H1 (cell line): Measurements from ENCODE around the gene SNX33. TPM values are rescaled to one million over a fixed set of nuclear protein-coding genes. Genes with fewer than 3 reads are reported as not detected.

Experiments
- ASH2L ChIP-seq: fragments of 200-600, 300-600 bp; sonication (generic); IDR thresholded peaks from one replicate; pipeline ENCODE4 v1.7.1; 2017; ENCODE audit warnings: low read length
- GTF2F1 ChIP-seq: IDR thresholded peaks from 2 replicates; pipeline ENCODE4 v1.6.1; 2012; ENCODE audit warnings: low read depth, low read length, improper control_type of control experiment, borderline replicate concordance
- NRF1 ChIP-seq: IDR thresholded peaks from 2 replicates; pipeline ENCODE4 v1.6.1; 2011; ENCODE audit warnings: mild to moderate bottlenecking, low read depth, low read length, improper control_type of control experiment
- POU5F1 ChIP-seq: IDR thresholded peaks from 2 replicates; pipeline ENCODE4 v1.6.1; 2011; ENCODE audit warnings: low read depth, mild to moderate bottlenecking, low read length, moderate library complexity
- SAP30 ChIP-seq: fragments of 300-600 bp; sonication (generic); IDR thresholded peaks from 2 replicates; pipeline ENCODE4 v1.7.1; 2012; ENCODE audit warnings: low read length, moderate library complexity, mild to moderate bottlenecking, inconsistent platforms; ENCODE audit not compliant: insufficient read depth, insufficient replicate concordance
- SIN3A ChIP-seq, 2 experiments: IDR thresholded peaks in 1 of 2; conservative IDR thresholded peaks in 1 of 2; 2 replicates each; pipeline ENCODE4 v1.6.1; 2011 to 2012; ENCODE audit warnings: low read length in 2 of 2, improper control_type of control experiment in 1 of 2, low read depth in 1 of 2, mild to moderate bottlenecking in 1 of 2
- SIX5 ChIP-seq: IDR thresholded peaks from 2 replicates; pipeline ENCODE4 v1.6.1; 2011; ENCODE audit warnings: mild to moderate bottlenecking, low read depth, low read length
- SP4 ChIP-seq: IDR thresholded peaks from 2 replicates; pipeline ENCODE4 v1.6.1; 2012; ENCODE audit warnings: low read length, inconsistent platforms
- TAF1 ChIP-seq: IDR thresholded peaks from 2 replicates; pipeline ENCODE4 v1.6.1; 2011; ENCODE audit warnings: mild to moderate bottlenecking, low read depth, low read length
- TBP ChIP-seq: IDR thresholded peaks from 2 replicates; pipeline ENCODE4 v1.6.1; 2011; ENCODE audit warnings: low read depth, low read length, improper control_type of control experiment
- polyA plus RNA-seq, 7 experiments: library from polyadenylated mRNA; depleted of rRNA in 3 of 7; stranded (reverse) in 5 of 7; unstranded in 2 of 7; fragments of >200 nt in 5 of 7; fragments of 200-250 nt in 2 of 7; gene quantifications; 1 replicate in 5 of 7; 2 replicates in 1 of 7; 4 replicates in 1 of 7; pipeline versions ENCODE4 v1.2.1 to v1.2.3, GENCODE V29; 2011 to 2013; ENCODE audit warnings: missing spikeins in 2 of 7, mixed read lengths in 2 of 7
- total RNA-seq: library from RNA; stranded (reverse); fragmentation: NEBNext Ultra II Directional; extraction: Animal tissue kit (Norgen Biotek cat#: 25700); gene quantifications from 2 replicates; pipeline ENCODE4 v1.2.1, GENCODE V29; 2021
- TF ChIP-seq, protein P1 (sequence below): fragments of 300-600 bp; sonication (generic); IDR thresholded peaks from 2 replicates; pipeline ENCODE4 v1.7.1; 2012; ENCODE audit warnings: low read length, moderate library complexity, mild to moderate bottlenecking, inconsistent platforms; ENCODE audit not compliant: insufficient replicate concordance

The SNX33 gene
- total and polyA plus RNA-seq, 2 of the 8 experiments (the other 6 are each of a cell fraction or from before 2014, with no cell fraction given), result 14.3 to 22.9 TPM

GRCh38 chr15:75673426-75674235, 25.9 kb downstream of the SNX33 start (continued):
- TF ChIP-seq, protein P1, sequence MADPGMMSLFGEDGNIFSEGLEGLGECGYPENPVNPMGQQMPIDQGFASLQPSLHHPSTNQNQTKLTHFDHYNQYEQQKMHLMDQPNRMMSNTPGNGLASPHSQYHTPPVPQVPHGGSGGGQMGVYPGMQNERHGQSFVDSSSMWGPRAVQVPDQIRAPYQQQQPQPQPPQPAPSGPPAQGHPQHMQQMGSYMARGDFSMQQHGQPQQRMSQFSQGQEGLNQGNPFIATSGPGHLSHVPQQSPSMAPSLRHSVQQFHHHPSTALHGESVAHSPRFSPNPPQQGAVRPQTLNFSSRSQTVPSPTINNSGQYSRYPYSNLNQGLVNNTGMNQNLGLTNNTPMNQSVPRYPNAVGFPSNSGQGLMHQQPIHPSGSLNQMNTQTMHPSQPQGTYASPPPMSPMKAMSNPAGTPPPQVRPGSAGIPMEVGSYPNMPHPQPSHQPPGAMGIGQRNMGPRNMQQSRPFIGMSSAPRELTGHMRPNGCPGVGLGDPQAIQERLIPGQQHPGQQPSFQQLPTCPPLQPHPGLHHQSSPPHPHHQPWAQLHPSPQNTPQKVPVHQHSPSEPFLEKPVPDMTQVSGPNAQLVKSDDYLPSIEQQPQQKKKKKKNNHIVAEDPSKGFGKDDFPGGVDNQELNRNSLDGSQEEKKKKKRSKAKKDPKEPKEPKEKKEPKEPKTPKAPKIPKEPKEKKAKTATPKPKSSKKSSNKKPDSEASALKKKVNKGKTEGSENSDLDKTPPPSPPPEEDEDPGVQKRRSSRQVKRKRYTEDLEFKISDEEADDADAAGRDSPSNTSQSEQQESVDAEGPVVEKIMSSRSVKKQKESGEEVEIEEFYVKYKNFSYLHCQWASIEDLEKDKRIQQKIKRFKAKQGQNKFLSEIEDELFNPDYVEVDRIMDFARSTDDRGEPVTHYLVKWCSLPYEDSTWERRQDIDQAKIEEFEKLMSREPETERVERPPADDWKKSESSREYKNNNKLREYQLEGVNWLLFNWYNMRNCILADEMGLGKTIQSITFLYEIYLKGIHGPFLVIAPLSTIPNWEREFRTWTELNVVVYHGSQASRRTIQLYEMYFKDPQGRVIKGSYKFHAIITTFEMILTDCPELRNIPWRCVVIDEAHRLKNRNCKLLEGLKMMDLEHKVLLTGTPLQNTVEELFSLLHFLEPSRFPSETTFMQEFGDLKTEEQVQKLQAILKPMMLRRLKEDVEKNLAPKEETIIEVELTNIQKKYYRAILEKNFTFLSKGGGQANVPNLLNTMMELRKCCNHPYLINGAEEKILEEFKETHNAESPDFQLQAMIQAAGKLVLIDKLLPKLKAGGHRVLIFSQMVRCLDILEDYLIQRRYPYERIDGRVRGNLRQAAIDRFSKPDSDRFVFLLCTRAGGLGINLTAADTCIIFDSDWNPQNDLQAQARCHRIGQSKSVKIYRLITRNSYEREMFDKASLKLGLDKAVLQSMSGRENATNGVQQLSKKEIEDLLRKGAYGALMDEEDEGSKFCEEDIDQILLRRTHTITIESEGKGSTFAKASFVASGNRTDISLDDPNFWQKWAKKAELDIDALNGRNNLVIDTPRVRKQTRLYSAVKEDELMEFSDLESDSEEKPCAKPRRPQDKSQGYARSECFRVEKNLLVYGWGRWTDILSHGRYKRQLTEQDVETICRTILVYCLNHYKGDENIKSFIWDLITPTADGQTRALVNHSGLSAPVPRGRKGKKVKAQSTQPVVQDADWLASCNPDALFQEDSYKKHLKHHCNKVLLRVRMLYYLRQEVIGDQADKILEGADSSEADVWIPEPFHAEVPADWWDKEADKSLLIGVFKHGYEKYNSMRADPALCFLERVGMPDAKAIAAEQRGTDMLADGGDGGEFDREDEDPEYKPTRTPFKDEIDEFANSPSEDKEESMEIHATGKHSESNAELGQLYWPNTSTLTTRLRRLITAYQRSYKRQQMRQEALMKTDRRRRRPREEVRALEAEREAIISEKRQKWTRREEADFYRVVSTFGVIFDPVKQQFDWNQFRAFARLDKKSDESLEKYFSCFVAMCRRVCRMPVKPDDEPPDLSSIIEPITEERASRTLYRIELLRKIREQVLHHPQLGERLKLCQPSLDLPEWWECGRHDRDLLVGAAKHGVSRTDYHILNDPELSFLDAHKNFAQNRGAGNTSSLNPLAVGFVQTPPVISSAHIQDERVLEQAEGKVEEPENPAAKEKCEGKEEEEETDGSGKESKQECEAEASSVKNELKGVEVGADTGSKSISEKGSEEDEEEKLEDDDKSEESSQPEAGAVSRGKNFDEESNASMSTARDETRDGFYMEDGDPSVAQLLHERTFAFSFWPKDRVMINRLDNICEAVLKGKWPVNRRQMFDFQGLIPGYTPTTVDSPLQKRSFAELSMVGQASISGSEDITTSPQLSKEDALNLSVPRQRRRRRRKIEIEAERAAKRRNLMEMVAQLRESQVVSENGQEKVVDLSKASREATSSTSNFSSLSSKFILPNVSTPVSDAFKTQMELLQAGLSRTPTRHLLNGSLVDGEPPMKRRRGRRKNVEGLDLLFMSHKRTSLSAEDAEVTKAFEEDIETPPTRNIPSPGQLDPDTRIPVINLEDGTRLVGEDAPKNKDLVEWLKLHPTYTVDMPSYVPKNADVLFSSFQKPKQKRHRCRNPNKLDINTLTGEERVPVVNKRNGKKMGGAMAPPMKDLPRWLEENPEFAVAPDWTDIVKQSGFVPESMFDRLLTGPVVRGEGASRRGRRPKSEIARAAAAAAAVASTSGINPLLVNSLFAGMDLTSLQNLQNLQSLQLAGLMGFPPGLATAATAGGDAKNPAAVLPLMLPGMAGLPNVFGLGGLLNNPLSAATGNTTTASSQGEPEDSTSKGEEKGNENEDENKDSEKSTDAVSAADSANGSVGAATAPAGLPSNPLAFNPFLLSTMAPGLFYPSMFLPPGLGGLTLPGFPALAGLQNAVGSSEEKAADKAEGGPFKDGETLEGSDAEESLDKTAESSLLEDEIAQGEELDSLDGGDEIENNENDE, result no peak
- TF ChIP-seq TBP, result no peak
- TF ChIP-seq ASH2L, result no peak
- TF ChIP-seq NRF1, result no peak
- no peak for TF ChIP-seq TAF1
- no peak for TF ChIP-seq SIX5
- TF ChIP-seq SP4, result no peak
- TF ChIP-seq SIN3A (conservative IDR thresholded peaks at IDR 0.05 in 1 of 2, IDR thresholded peaks at IDR 0.05 in 1 of 2; ENCODE audit: low read depth in 1 of 2, low read length in 2 of 2), result no peak
- no peak for TF ChIP-seq POU5F1
- TF ChIP-seq GTF2F1, result no peak
- TF ChIP-seq SAP30, result no peak
